Activated naive CD4-positive, alpha-beta T cell treated with anti-CD3 and anti-CD28 coated beads for 36 hours (primary cell): ENCODE data around the gene CSRNP3. TPM values are rescaled to one million over a fixed set of nuclear protein-coding genes. Genes with fewer than 3 reads are reported as not detected.

Experiments
- CTCF ChIA-PET: fragments of 350-600 bp; sonication (Branson Sonifier 250); formaldehyde crosslinking; loops from one replicate; lab custom pipeline; 2021; ENCODE audit warnings: antibody characterized with exemption; lab: Charles Lee
- DNase-seq: peaks from one replicate; pipeline ENCODE4 v3.0.0-alpha.2; 2020
- H3K27ac Mint-ChIP-seq: one replicate; pipeline ENCODE4 v1.8.0; 2021; ENCODE audit warnings: mild to moderate bottlenecking, mixed read lengths
- H3K27me3 Mint-ChIP-seq: one replicate; pipeline ENCODE4 v1.8.0; 2021; ENCODE audit warnings: low read depth, mixed read lengths
- H3K36me3 Mint-ChIP-seq: one replicate; pipeline ENCODE4 v1.8.0; 2021; ENCODE audit warnings: low read depth, mixed read lengths
- H3K4me1 Mint-ChIP-seq: one replicate; pipeline ENCODE4 v1.8.0; 2021; ENCODE audit warnings: low read depth, mixed read lengths
- H3K4me3 Mint-ChIP-seq: one replicate; pipeline ENCODE4 v1.8.0; 2021; ENCODE audit warnings: mild to moderate bottlenecking, moderate library complexity, mixed read lengths
- H3K9me3 Mint-ChIP-seq: one replicate; pipeline ENCODE4 v1.8.0; 2021; ENCODE audit warnings: mixed read lengths
- intact Hi-C: fragments of 100-400 bp; cut with micrococcal nuclease; formaldehyde crosslinking; loops from one replicate; pipeline ENCODE4 v1.15.1; 2023
- total RNA-seq, 2 experiments: library from RNA; stranded (reverse); gene quantifications; one replicate each; pipeline ENCODE4 v1.2.3, GENCODE V29; 2021

Gene CSRNP3
- total RNA-seq, 2 experiments from 2014 or later, result not detected

DNA sequence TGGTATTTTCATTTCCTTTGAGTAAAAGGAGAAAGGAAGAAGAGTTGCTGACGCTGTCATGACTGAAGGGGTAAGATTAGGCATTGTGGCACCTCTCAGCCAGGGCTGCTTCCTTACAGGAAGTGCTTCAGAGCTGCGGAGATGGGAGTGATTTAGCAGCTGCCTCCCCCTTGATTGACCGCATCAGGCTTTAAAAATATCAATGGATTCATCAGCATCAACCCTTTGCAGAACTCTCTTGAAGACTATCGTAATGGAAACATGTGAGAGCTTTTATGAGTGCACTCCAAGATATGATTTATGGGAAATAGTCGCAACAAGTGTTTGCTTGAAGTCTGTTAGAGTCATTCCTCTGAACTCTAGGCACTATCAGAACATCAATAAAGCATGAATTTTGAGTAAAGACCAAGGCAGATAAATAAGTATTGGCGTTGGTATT lies 141.1 kb downstream of the CSRNP3 start:
- Mint-ChIP-seq H3K36me3 (no peaks in the 10 kb centered on the region), H3K27me3 (no peaks in the 10 kb centered on the region), H3K4me3 (no peak overlapping the region), H3K27ac (no peak overlapping the region), H3K4me1 (peaks cover 5% of the 10 kb centered on the region), H3K9me3 (no peaks in the 10 kb centered on the region)
- DNase-seq, result no peak
- intact Hi-C loops, result no loop called here
- CTCF ChIA-PET, result no interaction called here

GRCh38 chr2:165617741-165618481 lies 148.4 kb downstream of the CSRNP3 start:
- no peak overlapping the region for H3K4me3 Mint-ChIP-seq
- H3K36me3 Mint-ChIP-seq, result no peaks in the 10 kb centered on the region
- DNase-seq, result no peak
- H3K4me1 Mint-ChIP-seq, result no peaks in the 10 kb centered on the region
- H3K27me3 Mint-ChIP-seq, result peaks cover 4% of the 10 kb centered on the region
- no peak overlapping the region for H3K27ac Mint-ChIP-seq
- peaks cover 4% of the 10 kb centered on the region for H3K9me3 Mint-ChIP-seq
- intact Hi-C loops, result no loop called here
- CTCF ChIA-PET, result no interaction called here

- no peak overlapping the region for H3K27ac Mint-ChIP-seq
- H3K4me1 Mint-ChIP-seq, result no peaks in the 10 kb centered on the region
- peaks cover 4% of the 10 kb centered on the region for H3K27me3 Mint-ChIP-seq
- peaks cover 4% of the 10 kb centered on the region for H3K9me3 Mint-ChIP-seq
- CTCF ChIA-PET, result no interaction called here
- H3K4me3 Mint-ChIP-seq, result no peak overlapping the region
- DNase-seq, result no peak
- intact Hi-C loops, result no loop called here
- no peaks in the 10 kb centered on the region for H3K36me3 Mint-ChIP-seq
Observed at GRCh38 chr2:165618806-165619205, 149.3 kb downstream of the CSRNP3 start.

GRCh38 chr2:165621086-165621560 lies 151.6 kb downstream of the CSRNP3 start:
- peaks cover 4% of the 10 kb centered on the region for H3K27me3 Mint-ChIP-seq
- intact Hi-C loops, result no loop called here
- H3K4me1 Mint-ChIP-seq, result no peaks in the 10 kb centered on the region
- H3K36me3 Mint-ChIP-seq, result no peaks in the 10 kb centered on the region
- H3K9me3 Mint-ChIP-seq, result peaks cover 4% of the 10 kb centered on the region
- DNase-seq, result no peak
- CTCF ChIA-PET, result no interaction called here
- no peak overlapping the region for H3K4me3 Mint-ChIP-seq
- H3K27ac Mint-ChIP-seq, result no peak overlapping the region

DNA sequence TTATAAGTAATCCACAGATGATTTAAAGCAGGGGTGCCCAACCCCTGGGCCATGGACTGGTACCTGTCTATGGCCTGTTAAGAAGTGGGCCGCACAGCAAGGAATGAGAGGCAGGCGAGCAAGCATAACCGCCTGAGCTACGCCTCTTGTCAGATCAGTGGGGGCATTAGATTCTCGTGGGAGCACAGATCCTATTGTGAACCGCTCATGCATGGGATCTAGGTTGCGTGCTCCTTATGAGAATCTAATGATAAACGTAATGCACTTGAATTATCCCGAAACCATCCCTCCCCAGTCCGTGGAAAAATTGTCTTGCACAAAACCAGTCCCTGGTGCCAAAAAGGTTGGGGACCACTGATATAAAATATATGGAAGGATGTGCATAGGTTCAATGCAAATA lies 153.7 kb downstream of the CSRNP3 start:
- H3K27ac Mint-ChIP-seq, result no peak overlapping the region
- CTCF ChIA-PET, result no interaction called here
- no peak for DNase-seq
- no peaks in the 10 kb centered on the region for H3K9me3 Mint-ChIP-seq
- peaks cover 4% of the 10 kb centered on the region for H3K27me3 Mint-ChIP-seq
- H3K4me3 Mint-ChIP-seq, result no peak overlapping the region
- intact Hi-C loops, result no loop called here
- no peaks in the 10 kb centered on the region for H3K36me3 Mint-ChIP-seq
- H3K4me1 Mint-ChIP-seq, result no peaks in the 10 kb centered on the region

DNA sequence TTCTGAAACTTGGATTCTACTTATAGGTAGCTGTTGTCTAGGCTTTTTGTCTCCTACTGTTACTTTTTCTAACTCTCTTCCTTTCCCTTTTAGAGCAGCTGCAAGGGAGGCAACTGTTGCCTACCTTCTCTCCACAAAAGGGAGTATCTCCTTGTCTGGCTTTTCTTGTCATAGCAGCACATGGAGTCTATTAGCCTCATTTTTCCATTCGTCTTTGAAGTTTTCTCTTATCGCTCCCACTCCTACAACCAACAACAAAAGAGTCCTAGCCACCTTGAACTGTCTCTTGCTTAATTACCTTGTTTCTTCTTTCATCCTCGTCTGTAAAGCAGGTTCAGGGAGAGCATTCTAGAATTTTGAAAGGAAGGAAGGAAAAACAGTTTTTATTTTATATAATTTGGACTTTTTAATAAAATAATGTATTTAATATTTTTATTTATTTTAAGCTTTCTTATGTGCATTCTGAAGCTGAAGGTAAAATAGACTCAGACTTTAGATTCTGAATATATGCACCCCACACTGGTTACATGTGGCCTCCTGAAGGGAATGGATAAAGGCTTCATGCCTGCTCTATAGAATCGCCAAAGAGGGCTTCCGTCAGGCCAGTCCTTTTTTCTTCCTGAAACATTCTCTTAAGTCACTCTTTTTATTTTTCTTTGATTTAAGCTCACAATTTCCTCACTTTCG lies 154.4 kb downstream of the CSRNP3 start:
- Mint-ChIP-seq H3K4me3 (no peak overlapping the region), H3K9me3 (no peaks in the 10 kb centered on the region), H3K27me3 (peaks cover 4% of the 10 kb centered on the region), H3K36me3 (no peaks in the 10 kb centered on the region), H3K4me1 (no peaks in the 10 kb centered on the region), H3K27ac (no peak overlapping the region)
- CTCF ChIA-PET, result no interaction called here
- intact Hi-C loops, result no loop called here
- DNase-seq, result no peak

DNA sequence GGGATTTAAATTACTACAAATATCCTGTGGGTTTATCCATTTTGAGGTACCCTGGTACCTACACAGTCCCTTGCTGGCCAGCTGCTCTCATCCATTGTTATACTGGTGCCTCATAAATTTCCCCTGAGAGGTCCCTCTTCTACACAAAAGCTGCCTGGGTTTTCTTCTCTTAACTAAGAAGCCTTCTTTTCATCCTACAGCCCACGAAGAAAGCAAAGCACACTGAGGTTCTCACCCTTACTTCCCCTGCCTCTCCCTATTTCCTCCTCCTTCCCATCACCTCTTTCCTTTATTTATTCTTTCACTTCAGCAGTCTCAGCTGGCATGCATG lies 154.9 kb downstream of the CSRNP3 start:
- Mint-ChIP-seq H3K4me1 (no peaks in the 10 kb centered on the region), H3K9me3 (no peaks in the 10 kb centered on the region), H3K36me3 (no peaks in the 10 kb centered on the region), H3K4me3 (no peak overlapping the region), H3K27me3 (peaks cover 4% of the 10 kb centered on the region), H3K27ac (no peak overlapping the region)
- DNase-seq, result no peak
- CTCF ChIA-PET, result no interaction called here
- intact Hi-C loops, result no loop called here

- no peaks in the 10 kb centered on the region for H3K27me3 Mint-ChIP-seq
- peaks cover 9% of the 10 kb centered on the region for H3K4me1 Mint-ChIP-seq
- H3K27ac Mint-ChIP-seq, result no peak overlapping the region
- H3K9me3 Mint-ChIP-seq, result no peaks in the 10 kb centered on the region
- CTCF ChIA-PET, result interaction anchor here (0.6 to 0.7 kb wide), 3 partner anchors 21 to 1968 kb away, joined by 3 read pairs; no protein-coding TSS in a partner anchor
- DNase-seq, result no peak
- intact Hi-C loops, result no loop called here
- H3K4me3 Mint-ChIP-seq, result no peak overlapping the region
- no peaks in the 10 kb centered on the region for H3K36me3 Mint-ChIP-seq
Observed at GRCh38 chr2:165627470-165627869, 158.0 kb downstream of the CSRNP3 start.

- Mint-ChIP-seq H3K27ac (no peak overlapping the region), H3K4me3 (no peak overlapping the region), H3K4me1 (peaks cover 9% of the 10 kb centered on the region), H3K9me3 (no peaks in the 10 kb centered on the region), H3K27me3 (peaks cover 3% of the 10 kb centered on the region), H3K36me3 (no peaks in the 10 kb centered on the region)
- intact Hi-C loops, result no loop called here
- CTCF ChIA-PET, result interaction anchor here (0.6 kb wide), 1 partner anchor 676 kb away, joined by 4 read pairs; no protein-coding TSS in a partner anchor
- DNase-seq, result no peak
Observed at GRCh38 chr2:165629776-165630175, 160.3 kb downstream of the CSRNP3 start.

DNA sequence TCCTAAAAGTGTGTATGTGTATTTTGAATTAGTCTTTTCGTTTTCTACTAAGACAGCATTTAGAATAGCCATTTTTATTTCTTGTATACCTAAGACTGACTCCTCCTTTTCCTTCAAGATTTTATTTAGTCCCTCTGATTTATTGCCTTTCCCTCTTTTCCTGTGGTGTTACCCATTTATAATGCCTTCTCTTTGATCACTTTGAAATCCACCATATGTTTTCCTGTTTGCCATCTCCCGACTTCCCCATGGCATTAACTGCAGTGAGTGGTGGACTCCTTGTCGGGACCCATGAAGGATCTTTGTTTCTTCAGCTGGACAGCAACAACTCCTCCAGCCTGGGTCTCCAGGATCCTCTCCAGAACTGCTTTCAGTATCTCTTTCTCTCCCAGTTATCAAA lies 160.7 kb downstream of the CSRNP3 start:
- intact Hi-C loops, result no loop called here
- H3K27me3 Mint-ChIP-seq, result peaks cover 3% of the 10 kb centered on the region
- no peak for DNase-seq
- H3K4me3 Mint-ChIP-seq, result no peak overlapping the region
- CTCF ChIA-PET, result interaction anchor here (0.6 kb wide), 1 partner anchor 676 kb away, joined by 4 read pairs; no protein-coding TSS in a partner anchor
- no peaks in the 10 kb centered on the region for H3K36me3 Mint-ChIP-seq
- H3K4me1 Mint-ChIP-seq, result peaks cover 9% of the 10 kb centered on the region
- no peaks in the 10 kb centered on the region for H3K9me3 Mint-ChIP-seq
- no peak overlapping the region for H3K27ac Mint-ChIP-seq

DNA sequence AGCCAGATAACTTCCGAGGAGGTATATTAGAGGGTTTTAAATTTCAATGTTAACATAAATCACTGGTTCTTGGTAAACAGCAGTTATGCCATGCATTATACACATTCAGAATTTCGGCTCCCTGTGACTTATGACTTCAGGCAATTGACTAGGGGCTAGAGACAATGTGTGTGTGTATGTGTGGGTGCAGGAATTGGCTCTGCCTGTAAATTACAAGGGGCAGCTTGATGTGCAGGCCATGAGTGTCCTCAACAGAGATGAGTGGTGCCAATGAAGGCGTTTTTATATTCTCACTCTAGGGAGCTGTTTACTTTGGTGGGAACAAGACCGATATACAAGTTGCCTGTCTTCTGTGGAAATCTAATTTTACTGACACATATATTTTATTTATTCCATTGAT lies 161.6 kb downstream of the CSRNP3 start:
- intact Hi-C loops, result no loop called here
- Mint-ChIP-seq H3K4me3 (no peak overlapping the region), H3K36me3 (no peaks in the 10 kb centered on the region), H3K4me1 (peaks cover 9% of the 10 kb centered on the region), H3K9me3 (no peaks in the 10 kb centered on the region), H3K27me3 (peaks cover 3% of the 10 kb centered on the region), H3K27ac (no peak overlapping the region)
- CTCF ChIA-PET, result no interaction called here
- DNase-seq, result no peak

GRCh38 chr2:165632594-165632993 lies 163.1 kb downstream of the CSRNP3 start:
- Mint-ChIP-seq H3K27ac (no peak overlapping the region), H3K4me3 (no peak overlapping the region), H3K4me1 (peaks cover 9% of the 10 kb centered on the region), H3K36me3 (no peaks in the 10 kb centered on the region), H3K9me3 (no peaks in the 10 kb centered on the region), H3K27me3 (peaks cover 3% of the 10 kb centered on the region)
- no peak for DNase-seq
- intact Hi-C loops, result no loop called here
- CTCF ChIA-PET, result no interaction called here

GRCh38 chr2:165633431-165633830 lies 163.9 kb downstream of the CSRNP3 start:
- CTCF ChIA-PET, result no interaction called here
- intact Hi-C loops, result no loop called here
- Mint-ChIP-seq H3K4me3 (no peak overlapping the region), H3K36me3 (no peaks in the 10 kb centered on the region), H3K4me1 (peaks cover 9% of the 10 kb centered on the region), H3K27me3 (peaks cover 3% of the 10 kb centered on the region), H3K9me3 (no peaks in the 10 kb centered on the region), H3K27ac (no peak overlapping the region)
- no peak for DNase-seq
